ENCODE results near the gene PBX2.

The PBX2 gene

GRCh38 chr6:32167761-32168262 lies 22.2 kb downstream of the PBX2 start:
- no peaks in the 10 kb centered on the region for H3K9me2 ChIP-seq (replicated peaks; ENCODE audit: control insufficient read depth, low read length)
- peaks cover 44% of the 10 kb centered on the region for H3K36me3 ChIP-seq (ENCODE audit: control insufficient read depth, low read length)
- H3K4me3 ChIP-seq (ENCODE audit: low read length) = no peak overlapping the region
- no peaks in the 10 kb centered on the region for H3K79me2 ChIP-seq (ENCODE audit: control insufficient read depth, low read length)
- no peak overlapping the region for H3K27ac ChIP-seq (ENCODE audit: low read depth, low read length)
- H4K20me1 ChIP-seq (ENCODE audit: control insufficient read depth, insufficient read depth, low read depth, low read length) = no peaks in the 10 kb centered on the region
- H3K4me1 ChIP-seq (ENCODE audit: control insufficient read depth, low read length) = peaks cover 12% of the 10 kb centered on the region
- H3K9me3 ChIP-seq (ENCODE audit: control insufficient read depth, insufficient read depth, low read length) = no peaks in the 10 kb centered on the region
- no peak for TF ChIP-seq EZH2phosphoT487 (IDR thresholded peaks at IDR 0.05; ENCODE audit: borderline replicate concordance, low read length)
- no peak for TF ChIP-seq CTCF (IDR thresholded peaks at IDR 0.05; ENCODE audit: low read depth, low read length, poor library complexity, severe bottlenecking)
- H3K27me3 ChIP-seq (ENCODE audit: control insufficient read depth, low read length) = no peaks in the 10 kb centered on the region
- H3F3A ChIP-seq (ENCODE audit: control insufficient read depth, insufficient read depth) = peaks cover 4% of the 10 kb centered on the region; the same call in 1 of the 2 replicates
- no peak overlapping the region for H3K4me2 ChIP-seq (ENCODE audit: low read length)

- H4K20me1 ChIP-seq (ENCODE audit: control insufficient read depth, insufficient read depth, low read depth, low read length) = no peaks in the 10 kb centered on the region
- no peaks in the 10 kb centered on the region for H3K79me2 ChIP-seq (ENCODE audit: control insufficient read depth, low read length)
- TF ChIP-seq CTCF (IDR thresholded peaks at IDR 0.05; ENCODE audit: low read depth, low read length, poor library complexity, severe bottlenecking) (no peak), EZH2phosphoT487 (IDR thresholded peaks at IDR 0.05; ENCODE audit: borderline replicate concordance, low read length) (no peak)
- no peak overlapping the region for H3K4me2 ChIP-seq (ENCODE audit: low read length)
- no peaks in the 10 kb centered on the region for H3K9me2 ChIP-seq (replicated peaks; ENCODE audit: control insufficient read depth, low read length)
- H3K4me3 ChIP-seq (ENCODE audit: low read length) = no peak overlapping the region
- peaks cover under 1% of the 10 kb centered on the region; the same call in 1 of the 2 replicates for H3F3A ChIP-seq (ENCODE audit: control insufficient read depth, insufficient read depth)
- H3K4me1 ChIP-seq (ENCODE audit: control insufficient read depth, low read length) = peaks cover 10% of the 10 kb centered on the region
- H3K27me3 ChIP-seq (ENCODE audit: control insufficient read depth, low read length) = no peaks in the 10 kb centered on the region
- no peak overlapping the region for H3K27ac ChIP-seq (ENCODE audit: low read depth, low read length)
- peaks cover 48% of the 10 kb centered on the region for H3K36me3 ChIP-seq (ENCODE audit: control insufficient read depth, low read length)
- no peaks in the 10 kb centered on the region for H3K9me3 ChIP-seq (ENCODE audit: control insufficient read depth, insufficient read depth, low read length)
These were observed 22.7 kb downstream of the PBX2 start for GRCh38 chr6:32167154-32167760.

GRCh38 chr6:32166411-32167061 lies 23.5 kb downstream of the PBX2 start:
- Histone ChIP-seq H3F3A (ENCODE audit: control insufficient read depth, insufficient read depth) (no peaks in the 10 kb centered on the region), H4K20me1 (ENCODE audit: control insufficient read depth, insufficient read depth, low read depth, low read length) (no peaks in the 10 kb centered on the region), H3K4me1 (ENCODE audit: control insufficient read depth, low read length) (peaks cover 10% of the 10 kb centered on the region), H3K27me3 (ENCODE audit: control insufficient read depth, low read length) (no peaks in the 10 kb centered on the region), H3K27ac (ENCODE audit: low read depth, low read length) (no peak overlapping the region), H3K4me3 (ENCODE audit: low read length) (no peak overlapping the region), H3K4me2 (ENCODE audit: low read length) (no peak overlapping the region), H3K36me3 (ENCODE audit: control insufficient read depth, low read length) (peaks cover 48% of the 10 kb centered on the region), H3K9me3 (ENCODE audit: control insufficient read depth, insufficient read depth, low read length) (no peaks in the 10 kb centered on the region), H3K9me2 (replicated peaks; ENCODE audit: control insufficient read depth, low read length) (no peaks in the 10 kb centered on the region), H3K79me2 (ENCODE audit: control insufficient read depth, low read length) (no peaks in the 10 kb centered on the region)
- TF ChIP-seq CTCF (IDR thresholded peaks at IDR 0.05; ENCODE audit: low read depth, low read length, poor library complexity, severe bottlenecking) (peak; percentile 26), EZH2phosphoT487 (IDR thresholded peaks at IDR 0.05; ENCODE audit: borderline replicate concordance, low read length) (no peak)

Measured in DOHH2 (cell line).